ENCODE measurements around the gene SYT11. TPM values are rescaled to one million over a fixed set of nuclear protein-coding genes. Genes with fewer than 3 reads are reported as not detected.

SYT11 gene
- total and polyA plus RNA-seq, 2 of the 8 experiments (the other 6 are each of a cell fraction or from before 2014, with no cell fraction given) = 7.2 to 9.6 TPM

DNA sequence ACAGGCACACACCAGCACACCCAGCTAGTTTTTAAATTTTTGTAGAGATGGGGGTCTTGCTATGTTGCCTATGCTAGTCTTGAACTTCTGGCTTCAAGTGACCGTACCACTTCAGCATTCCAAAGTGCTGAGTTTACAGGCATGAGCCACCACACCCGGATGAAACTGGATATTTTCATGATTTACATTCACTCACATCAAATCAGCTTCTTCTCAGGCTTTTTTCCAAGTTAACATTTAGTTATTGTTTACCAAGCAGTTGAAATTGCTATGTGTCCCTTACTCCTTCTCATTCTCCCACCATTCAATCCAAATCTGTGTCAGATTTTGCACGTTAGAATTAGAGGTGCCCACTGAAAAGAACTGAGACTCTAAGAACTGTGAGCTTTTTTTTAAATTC lies 33.4 kb downstream of the SYT11 start:
- no peak overlapping the region for H2BK12ac ChIP-seq (ENCODE audit: low read depth, low read length)
- POLR2A ChIA-PET (ENCODE audit: partially characterized antibody) = interaction anchor here (1.0 to 3.0 kb wide), 5 partner anchors 10 to 36 kb away, joined by 3 to 10 read pairs (median 4); partner anchors contain the start of genes GON4L and RIT1
- H3K23me2 ChIP-seq (ENCODE audit: low read depth, low read length) = no peaks in the 10 kb centered on the region
- WGBS, 2 experiments (ENCODE audit: extremely low coverage in 1 of 2, insufficient coverage in 1 of 2, insufficient read length in 1 of 2, insufficient replicate concordance in 2 of 2, low coverage in 1 of 2, low lambda C conversion rate in 2 of 2, missing lambda C conversion rate in 1 of 2) = 84% methylated on average over 3 of the region's 3 CpGs; no CpG with 5 or more reads in 1 of the 2 experiments
- no peak overlapping the region for H2AFZ ChIP-seq (ENCODE audit: low read length)
- no peak for TF ChIP-seq POLR2AphosphoS5 (IDR thresholded peaks at IDR 0.05; ENCODE audit: low read depth, low read length)
- no peak for TF ChIP-seq SIN3A (conservative IDR thresholded peaks at IDR 0.05 in 1 of 2, IDR thresholded peaks at IDR 0.05 in 1 of 2; ENCODE audit: low read depth in 1 of 2, low read length in 2 of 2)
- TF ChIP-seq, protein P1, sequence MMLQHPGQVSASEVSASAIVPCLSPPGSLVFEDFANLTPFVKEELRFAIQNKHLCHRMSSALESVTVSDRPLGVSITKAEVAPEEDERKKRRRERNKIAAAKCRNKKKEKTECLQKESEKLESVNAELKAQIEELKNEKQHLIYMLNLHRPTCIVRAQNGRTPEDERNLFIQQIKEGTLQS (IDR thresholded peaks at IDR 0.05; ENCODE audit: insufficient read depth, low read depth, low read length) = no peak
- no peak for TF ChIP-seq CBX8 (IDR thresholded peaks at IDR 0.05; ENCODE audit: borderline replicate concordance, low read depth, low read length)
- TF ChIP-seq SIX5 (IDR thresholded peaks at IDR 0.05; ENCODE audit: low read depth, low read length) = no peak
- TF ChIP-seq KDM4A (IDR thresholded peaks at IDR 0.05; ENCODE audit: low read depth, low read length, severe bottlenecking) = no peak
- no peak for TF ChIP-seq EGR1 (IDR thresholded peaks at IDR 0.05; ENCODE audit: borderline replicate concordance, low read depth, low read length)
- no peak for TF ChIP-seq SUZ12 (IDR thresholded peaks at IDR 0.05; ENCODE audit: low read length)
- no peak for TF ChIP-seq KDM5A (IDR thresholded peaks at IDR 0.05; ENCODE audit: low read length)
- no peak for TF ChIP-seq CBX5 (IDR thresholded peaks at IDR 0.05; ENCODE audit: low read depth, low read length)
- no peak for TF ChIP-seq POU5F1 (IDR thresholded peaks at IDR 0.05; ENCODE audit: low read depth, low read length)
- TF ChIP-seq BRCA1 (IDR thresholded peaks at IDR 0.05; ENCODE audit: low read depth, low read length) = no peak
- H2BK15ac ChIP-seq (ENCODE audit: low read length) = no peak overlapping the region
- H3K27ac ChIP-seq (ENCODE audit: low read depth, low read length) = no peak overlapping the region
- H4K8ac ChIP-seq (ENCODE audit: extremely low read depth, insufficient read depth, low read length) = no peak overlapping the region
- H3K18ac ChIP-seq (ENCODE audit: extremely low read depth, low read length) = no peak overlapping the region
- no peak overlapping the region for H4K5ac ChIP-seq (ENCODE audit: insufficient read length, low read depth, low read length)
- H3K79me2 ChIP-seq (ENCODE audit: control insufficient read depth in 1 of 2, insufficient read depth in 2 of 2, low read length in 2 of 2) = no peaks in the 10 kb centered on the region
- H4K91ac ChIP-seq (replicated peaks; ENCODE audit: insufficient read length, low read length) = no peak overlapping the region
- no peak overlapping the region for H3K4me3 ChIP-seq (ENCODE audit: extremely low read depth in 1 of 4, insufficient read depth in 2 of 4, low read depth in 3 of 4, low read length in 4 of 4)
- no peaks in the 10 kb centered on the region for H3K27me3 ChIP-seq (replicated peaks in 1 of 4; ENCODE audit: control insufficient read depth in 3 of 4, extremely low read depth in 1 of 4, insufficient read depth in 3 of 4, low read length in 3 of 4)
- no peaks in the 10 kb centered on the region for H3K79me1 ChIP-seq (ENCODE audit: low read depth, low read length)
- no peak overlapping the region for H2BK5ac ChIP-seq (ENCODE audit: low read depth, low read length)
- H3K14ac ChIP-seq (ENCODE audit: insufficient read length) = no peak overlapping the region
- no peak overlapping the region for H3K23ac ChIP-seq (ENCODE audit: insufficient read length)
- no peak overlapping the region for H3K4me2 ChIP-seq (ENCODE audit: insufficient read depth in 1 of 2, low read depth in 2 of 2, low read length in 2 of 2)
- no peak overlapping the region for H2BK20ac ChIP-seq (ENCODE audit: low read length)
- H3K56ac ChIP-seq (replicated peaks; ENCODE audit: insufficient read length, low read depth, low read length) = no peak overlapping the region
- FAIRE-seq (no peak), DNase-seq (ENCODE audit: low read depth in 1 of 2, low spot score in 2 of 2) (no peak)
- 0 out of 2 replicates have a peak overlapping the region, but pooled peaks have one; percentile 20 for H2AK5ac ChIP-seq (ENCODE audit: low read depth, low read length)
- H2BK120ac ChIP-seq (replicated peaks; ENCODE audit: low read depth, low read length) = no peak overlapping the region
- no peaks in the 10 kb centered on the region for H3K4me1 ChIP-seq (replicated peaks in 1 of 4; ENCODE audit: control insufficient read depth in 3 of 4, insufficient read depth in 4 of 4, low read length in 3 of 4)
- H3K4ac ChIP-seq (replicated peaks; ENCODE audit: insufficient read length, low read depth, low read length) = no peak overlapping the region
- H3K9ac ChIP-seq (replicated peaks in 1 of 4; ENCODE audit: extremely low read depth in 1 of 4, low read depth in 3 of 4, low read length in 3 of 4) = no peak overlapping the region
- H3K9me3 ChIP-seq (ENCODE audit: insufficient read depth in 2 of 2, low read depth in 1 of 2, low read length in 1 of 2) = no peaks in the 10 kb centered on the region
- peaks cover 0 to 5% (median 2%) of the 10 kb centered on the region in 4 experiments; a peak in 4 of 8 replicates for H3K36me3 ChIP-seq (ENCODE audit: control insufficient read depth in 2 of 4, insufficient read depth in 4 of 4, low read length in 3 of 4)
- H4K20me1 ChIP-seq (replicated peaks in 1 of 2; ENCODE audit: control insufficient read depth in 1 of 2, insufficient read depth in 2 of 2, low read length in 2 of 2) = no peaks in the 10 kb centered on the region
- CTCF ChIA-PET (ENCODE audit: partially characterized antibody) = interaction anchor here (0.5 kb wide), 1 partner anchor 333 kb away, joined by 3 read pairs; no protein-coding TSS in a partner anchor
